ENCODE results near the gene TMEM132D.

- no peak for TF ChIP-seq CTCF (IDR thresholded peaks at IDR 0.05)
- TF ChIP-seq POLR2A (IDR thresholded peaks at IDR 0.05), result no peak
Measured at GRCh38 chr12:129538137-129538536, 365.7 kb downstream of the TMEM132D start.
